Measurements from ENCODE around the gene TBC1D5. TPM values are rescaled to one million over a fixed set of nuclear protein-coding genes. Genes with fewer than 3 reads are reported as not detected.

TBC1D5 gene
- total RNA-seq, 1 experiment from 2014 or later: 36.4 TPM

DNA sequence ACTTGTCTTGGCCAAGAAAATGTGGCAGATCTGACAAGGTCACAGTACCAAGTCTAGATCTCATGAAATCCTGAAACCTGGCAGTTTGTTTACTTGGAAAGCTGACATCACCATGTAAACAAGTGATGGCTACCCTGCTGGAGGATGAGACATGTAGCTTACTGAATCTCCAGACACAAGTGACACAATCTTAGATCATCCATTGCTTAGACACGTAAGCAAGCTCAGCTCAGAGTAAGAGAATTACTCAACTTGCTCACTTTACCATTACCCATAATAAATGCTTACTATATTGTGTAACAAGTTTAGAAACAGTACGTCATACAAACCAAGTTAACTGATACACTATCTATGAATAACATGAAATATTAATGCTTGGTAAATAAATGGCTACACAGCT is 263.8 kb downstream of the TBC1D5 start:
- H3K27me3 Mint-ChIP-seq (ENCODE audit: insufficient read depth, unreplicated experiment): no peaks in the 10 kb centered on the region
- H3K4me1 Mint-ChIP-seq (ENCODE audit: low read depth, unreplicated experiment): no peaks in the 10 kb centered on the region
- no peak overlapping the region for H3K4me3 ChIP-seq (ENCODE audit: low read depth, low read length)
- POLR2A ChIA-PET: no interaction called here
- no peaks in the 10 kb centered on the region for H3K9me3 Mint-ChIP-seq (ENCODE audit: unreplicated experiment)
- H3K36me3 ChIP-seq (ENCODE audit: control insufficient read depth, insufficient read depth, low read length): no peaks in the 10 kb centered on the region
- H3K4me1 ChIP-seq: no peaks in the 10 kb centered on the region
- H3K27me3 ChIP-seq (replicated peaks; ENCODE audit: control insufficient read depth, insufficient read depth, low read length): no peaks in the 10 kb centered on the region
- BruUV-seq (replicated peaks): no TSS peak
- intact Hi-C loops (cut with micrococcal nuclease; ENCODE audit: unreplicated experiment): no loop called here
- no peaks in the 10 kb centered on the region for H3K36me3 Mint-ChIP-seq (ENCODE audit: insufficient read depth, unreplicated experiment)
- no peak overlapping the region for H3K27ac Mint-ChIP-seq (ENCODE audit: unreplicated experiment)
- DNase-seq: no peak
- no peak overlapping the region for H3K4me3 Mint-ChIP-seq (ENCODE audit: unreplicated experiment)
- CTCF ChIA-PET: no interaction called here
- H3K9me3 ChIP-seq: no peaks in the 10 kb centered on the region
- TF ChIP-seq, protein P1, sequence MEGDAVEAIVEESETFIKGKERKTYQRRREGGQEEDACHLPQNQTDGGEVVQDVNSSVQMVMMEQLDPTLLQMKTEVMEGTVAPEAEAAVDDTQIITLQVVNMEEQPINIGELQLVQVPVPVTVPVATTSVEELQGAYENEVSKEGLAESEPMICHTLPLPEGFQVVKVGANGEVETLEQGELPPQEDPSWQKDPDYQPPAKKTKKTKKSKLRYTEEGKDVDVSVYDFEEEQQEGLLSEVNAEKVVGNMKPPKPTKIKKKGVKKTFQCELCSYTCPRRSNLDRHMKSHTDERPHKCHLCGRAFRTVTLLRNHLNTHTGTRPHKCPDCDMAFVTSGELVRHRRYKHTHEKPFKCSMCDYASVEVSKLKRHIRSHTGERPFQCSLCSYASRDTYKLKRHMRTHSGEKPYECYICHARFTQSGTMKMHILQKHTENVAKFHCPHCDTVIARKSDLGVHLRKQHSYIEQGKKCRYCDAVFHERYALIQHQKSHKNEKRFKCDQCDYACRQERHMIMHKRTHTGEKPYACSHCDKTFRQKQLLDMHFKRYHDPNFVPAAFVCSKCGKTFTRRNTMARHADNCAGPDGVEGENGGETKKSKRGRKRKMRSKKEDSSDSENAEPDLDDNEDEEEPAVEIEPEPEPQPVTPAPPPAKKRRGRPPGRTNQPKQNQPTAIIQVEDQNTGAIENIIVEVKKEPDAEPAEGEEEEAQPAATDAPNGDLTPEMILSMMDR (IDR thresholded peaks at IDR 0.05; ENCODE audit: insufficient read depth in 1 of 2, low read depth in 1 of 2, low read length in 1 of 2, severe bottlenecking in 1 of 2, unreplicated experiment in 1 of 2): no peak

GRCh38 chr3:17473761-17474160 is 268.7 kb downstream of the TBC1D5 start:
- no peak for DNase-seq
- Mint-ChIP-seq H3K4me3 (ENCODE audit: unreplicated experiment) (no peak overlapping the region), H3K4me1 (ENCODE audit: low read depth, unreplicated experiment) (no peaks in the 10 kb centered on the region), H3K27me3 (ENCODE audit: insufficient read depth, unreplicated experiment) (no peaks in the 10 kb centered on the region), H3K9me3 (ENCODE audit: unreplicated experiment) (no peaks in the 10 kb centered on the region), H3K36me3 (ENCODE audit: insufficient read depth, unreplicated experiment) (no peaks in the 10 kb centered on the region), H3K27ac (ENCODE audit: unreplicated experiment) (no peak overlapping the region)
- no TSS peak for BruUV-seq (replicated peaks)
- no peak overlapping the region for H3K4me3 ChIP-seq (ENCODE audit: low read depth, low read length)
- POLR2A ChIA-PET: no interaction called here
- H3K9me3 ChIP-seq: no peaks in the 10 kb centered on the region
- no peaks in the 10 kb centered on the region for H3K4me1 ChIP-seq
- H3K27me3 ChIP-seq (replicated peaks; ENCODE audit: control insufficient read depth, insufficient read depth, low read length): no peaks in the 10 kb centered on the region
- CTCF ChIA-PET: no interaction called here
- TF ChIP-seq, protein P1 (IDR thresholded peaks at IDR 0.05; ENCODE audit: insufficient read depth in 1 of 2, low read depth in 1 of 2, low read length in 1 of 2, severe bottlenecking in 1 of 2, unreplicated experiment in 1 of 2): peak in 1 of 2 experiments; percentile 15
- H3K36me3 ChIP-seq (ENCODE audit: control insufficient read depth, insufficient read depth, low read length): no peaks in the 10 kb centered on the region
- intact Hi-C loops (cut with micrococcal nuclease; ENCODE audit: unreplicated experiment): no loop called here

DNA sequence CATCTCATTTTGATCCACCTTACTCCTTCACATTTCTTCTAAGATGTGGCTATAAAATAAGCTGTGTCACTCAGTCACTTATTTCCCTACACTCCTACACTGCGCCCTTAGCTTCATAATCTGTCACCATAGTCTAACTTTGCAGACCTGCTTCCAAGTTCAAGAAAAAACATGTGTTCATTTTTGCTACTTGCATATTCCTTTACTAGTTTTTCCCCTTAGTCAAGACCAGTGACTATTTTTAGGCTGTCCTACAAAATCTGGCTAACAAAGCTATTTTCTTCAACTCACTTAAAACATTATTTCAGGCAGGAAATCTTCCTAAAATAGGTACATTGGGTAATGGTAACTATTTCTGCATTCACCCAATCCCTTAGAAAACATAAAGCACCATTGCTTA is 272.5 kb downstream of the TBC1D5 start:
- ChIA-PET POLR2A (no interaction called here), CTCF (no interaction called here)
- H3K36me3 Mint-ChIP-seq (ENCODE audit: insufficient read depth, unreplicated experiment): no peaks in the 10 kb centered on the region

More for the DNA sequence above, 272.5 kb downstream of the TBC1D5 start:
- no peaks in the 10 kb centered on the region for H3K36me3 ChIP-seq (ENCODE audit: control insufficient read depth, insufficient read depth, low read length)
- no peaks in the 10 kb centered on the region for H3K9me3 ChIP-seq
- TF ChIP-seq, protein P1 (IDR thresholded peaks at IDR 0.05; ENCODE audit: insufficient read depth in 1 of 2, low read depth in 1 of 2, low read length in 1 of 2, severe bottlenecking in 1 of 2, unreplicated experiment in 1 of 2): no peak
- H3K4me3 ChIP-seq (ENCODE audit: low read depth, low read length): no peak overlapping the region
- Mint-ChIP-seq H3K4me1 (ENCODE audit: low read depth, unreplicated experiment) (no peaks in the 10 kb centered on the region), H3K27me3 (ENCODE audit: insufficient read depth, unreplicated experiment) (no peaks in the 10 kb centered on the region), H3K4me3 (ENCODE audit: unreplicated experiment) (no peak overlapping the region), H3K9me3 (ENCODE audit: unreplicated experiment) (no peaks in the 10 kb centered on the region), H3K27ac (ENCODE audit: unreplicated experiment) (no peak overlapping the region)
- H3K4me1 ChIP-seq: no peaks in the 10 kb centered on the region
- DNase-seq: no peak
- no TSS peak for BruUV-seq (replicated peaks)
- intact Hi-C loops (cut with micrococcal nuclease; ENCODE audit: unreplicated experiment): no loop called here
- H3K27me3 ChIP-seq (replicated peaks; ENCODE audit: control insufficient read depth, insufficient read depth, low read length): no peaks in the 10 kb centered on the region
